Osteoblast (primary cell): ENCODE measurements around the gene CSTB. TPM values are rescaled to one million over a fixed set of nuclear protein-coding genes. Genes with fewer than 3 reads are reported as not detected.

ENCODE experiments used
- DNase-seq: peaks from one replicate; pipeline ENCODE4 v3.0.0; 2011; ENCODE audit warnings: low spot score, mixed read lengths; ENCODE audit not compliant: insufficient read length; ENCODE audit errors: missing footprints
- H2AFZ ChIP-seq: 2 replicates; pipeline ENCODE4 v1.6.0; 2011; ENCODE audit warnings: mild to moderate bottlenecking, low read length
- H3K27ac ChIP-seq: 2 replicates; pipeline ENCODE4 v1.5.1; 2011; ENCODE audit warnings: mild to moderate bottlenecking, low read depth, low read length, moderate library complexity
- H3K27me3 ChIP-seq: 2 replicates; pipeline ENCODE4 v1.6.0; 2012; ENCODE audit warnings: mild to moderate bottlenecking, control low read depth, inconsistent platforms, low read length, moderate library complexity; ENCODE audit not compliant: insufficient read depth
- H3K36me3 ChIP-seq: 2 replicates; pipeline ENCODE4 v1.5.1; 2011; ENCODE audit warnings: mild to moderate bottlenecking, low read length, control low read depth, moderate library complexity; ENCODE audit not compliant: insufficient read depth
- H3K4me1 ChIP-seq: 2 replicates; pipeline ENCODE4 v1.5.1; 2011; ENCODE audit warnings: mild to moderate bottlenecking, low read length, control low read depth, moderate library complexity; ENCODE audit not compliant: insufficient read depth
- H3K4me2 ChIP-seq: 2 replicates; pipeline ENCODE4 v1.6.0; 2011; ENCODE audit warnings: mild to moderate bottlenecking, low read length; ENCODE audit not compliant: insufficient read depth
- H3K4me3 ChIP-seq: fragments of 200-600 bp; sonication (generic); 3 replicates; pipeline ENCODE4 v1.5.1; 2012; ENCODE audit warnings: mild to moderate bottlenecking, low read length, inconsistent platforms; ENCODE audit not compliant: insufficient read depth
- H3K79me2 ChIP-seq: 2 replicates; pipeline ENCODE4 v1.6.0; 2012; ENCODE audit warnings: mild to moderate bottlenecking, low read length, control low read depth, inconsistent platforms; ENCODE audit not compliant: insufficient read depth
- H3K9me3 ChIP-seq: 2 replicates; pipeline ENCODE4 v1.5.1; 2011; ENCODE audit warnings: low read depth, low read length, control low read depth
- H4K20me1 ChIP-seq: 2 replicates; pipeline ENCODE4 v1.6.0; 2012; ENCODE audit warnings: mild to moderate bottlenecking, low read length, control low read depth; ENCODE audit not compliant: insufficient read depth
- total RNA-seq: library from RNA; depleted of rRNA; stranded (reverse); fragments of >200 nt; gene quantifications from 2 replicates; pipeline ENCODE4 v1.2.3, GENCODE V29; 2012
- TF ChIP-seq, protein P1 (sequence below): IDR thresholded peaks from 2 replicates; pipeline ENCODE4 v1.5.1; 2011; ENCODE audit warnings: mild to moderate bottlenecking, low read depth, low read length, moderate library complexity; ENCODE audit errors: extremely low read depth

The CSTB gene
- total RNA-seq, 1 donor, result 14.8 TPM

DNA sequence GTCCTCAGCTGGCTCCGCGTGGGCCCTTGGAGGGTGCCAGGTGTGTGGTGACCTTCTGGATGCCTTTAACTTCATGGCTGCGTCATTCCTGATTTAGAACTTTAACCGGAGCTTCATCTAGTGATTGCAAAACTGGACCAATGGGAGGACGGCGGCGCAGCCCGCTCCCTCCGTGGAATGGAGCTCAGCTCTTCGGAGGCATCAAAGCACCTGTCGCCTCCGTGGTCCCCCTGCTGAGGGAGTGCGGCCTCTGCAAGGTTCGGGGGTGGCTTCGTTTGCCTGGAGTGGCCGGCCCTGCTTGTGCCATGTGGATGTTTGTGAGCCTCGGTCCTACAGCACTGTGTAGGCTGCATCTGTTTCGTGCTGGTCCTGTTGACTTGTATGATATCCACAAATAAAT lies 14.2 kb downstream of the CSTB start:
- Histone ChIP-seq H3K4me3 (no peak overlapping the region), H3K27me3 (no peaks in the 10 kb centered on the region), H4K20me1 (peaks cover 3% of the 10 kb centered on the region), H3K36me3 (peaks cover 44% of the 10 kb centered on the region), H3K4me1 (peaks cover 16% of the 10 kb centered on the region), H3K79me2 (no peaks in the 10 kb centered on the region), H2AFZ (no peak overlapping the region), H3K4me2 (no peak overlapping the region), H3K27ac (no peak overlapping the region), H3K9me3 (no peaks in the 10 kb centered on the region)
- TF ChIP-seq, protein P1, sequence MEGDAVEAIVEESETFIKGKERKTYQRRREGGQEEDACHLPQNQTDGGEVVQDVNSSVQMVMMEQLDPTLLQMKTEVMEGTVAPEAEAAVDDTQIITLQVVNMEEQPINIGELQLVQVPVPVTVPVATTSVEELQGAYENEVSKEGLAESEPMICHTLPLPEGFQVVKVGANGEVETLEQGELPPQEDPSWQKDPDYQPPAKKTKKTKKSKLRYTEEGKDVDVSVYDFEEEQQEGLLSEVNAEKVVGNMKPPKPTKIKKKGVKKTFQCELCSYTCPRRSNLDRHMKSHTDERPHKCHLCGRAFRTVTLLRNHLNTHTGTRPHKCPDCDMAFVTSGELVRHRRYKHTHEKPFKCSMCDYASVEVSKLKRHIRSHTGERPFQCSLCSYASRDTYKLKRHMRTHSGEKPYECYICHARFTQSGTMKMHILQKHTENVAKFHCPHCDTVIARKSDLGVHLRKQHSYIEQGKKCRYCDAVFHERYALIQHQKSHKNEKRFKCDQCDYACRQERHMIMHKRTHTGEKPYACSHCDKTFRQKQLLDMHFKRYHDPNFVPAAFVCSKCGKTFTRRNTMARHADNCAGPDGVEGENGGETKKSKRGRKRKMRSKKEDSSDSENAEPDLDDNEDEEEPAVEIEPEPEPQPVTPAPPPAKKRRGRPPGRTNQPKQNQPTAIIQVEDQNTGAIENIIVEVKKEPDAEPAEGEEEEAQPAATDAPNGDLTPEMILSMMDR, result no peak
- no peak for DNase-seq

DNA sequence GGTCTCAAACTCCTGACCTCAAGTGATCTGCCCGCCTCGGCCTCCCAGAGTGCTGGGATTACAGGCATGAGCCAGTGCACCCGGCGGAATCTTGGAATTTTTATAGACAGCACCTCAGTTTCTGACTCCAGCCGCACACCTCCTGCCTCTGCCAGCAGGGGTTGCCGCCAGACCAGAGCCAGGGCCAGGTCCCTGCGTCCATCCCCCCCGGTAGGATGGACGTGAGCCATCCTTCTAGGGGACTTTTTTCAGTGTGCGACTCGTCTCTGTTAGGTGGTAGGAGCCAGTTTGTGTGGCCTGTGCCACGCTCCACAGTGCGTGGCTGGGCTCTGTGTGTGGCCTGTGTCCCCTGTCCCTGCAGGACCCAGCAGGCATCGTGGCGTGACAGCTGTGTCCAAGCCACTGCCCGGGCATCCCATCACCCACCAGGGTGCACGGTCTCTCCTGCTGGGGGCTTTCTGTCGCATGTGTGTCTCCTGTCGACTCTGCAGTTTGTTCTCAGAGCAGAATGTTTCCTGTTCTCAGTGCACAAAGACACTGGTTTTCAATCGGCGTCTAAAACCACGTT lies 15.6 kb downstream of the CSTB start:
- Histone ChIP-seq H3K79me2 (peaks cover 2% of the 10 kb centered on the region), H3K4me3 (no peak overlapping the region), H3K27me3 (no peaks in the 10 kb centered on the region), H2AFZ (no peak overlapping the region), H3K4me1 (peaks cover 16% of the 10 kb centered on the region), H3K36me3 (peaks cover 58% of the 10 kb centered on the region), H3K27ac (no peak overlapping the region), H3K4me2 (no peak overlapping the region), H3K9me3 (no peaks in the 10 kb centered on the region), H4K20me1 (peaks cover 4% of the 10 kb centered on the region)
- DNase-seq, result no peak
- TF ChIP-seq, protein P1, result no peak

DNA sequence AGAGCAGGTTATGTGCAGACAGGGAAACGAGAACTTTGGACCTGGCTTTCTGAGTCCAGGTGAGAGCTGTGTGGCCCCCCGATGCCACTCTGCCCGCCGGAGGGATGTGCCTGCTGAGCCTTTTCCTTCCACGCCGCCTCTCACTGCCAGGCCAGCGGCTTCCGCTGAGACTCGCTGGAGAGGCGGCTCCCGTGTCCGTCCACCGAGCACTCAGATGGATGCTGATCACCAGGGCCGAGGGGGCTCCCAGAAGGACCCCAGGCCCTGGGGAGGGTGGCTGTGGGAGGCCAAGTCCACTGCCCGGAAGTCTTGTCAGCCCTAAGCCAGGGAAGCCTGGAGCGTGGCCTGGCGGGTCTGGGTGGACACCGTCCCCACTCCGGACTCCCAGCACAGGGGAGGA lies 16.5 kb downstream of the CSTB start:
- H3K36me3 ChIP-seq, result peaks cover 65% of the 10 kb centered on the region
- H3K27ac ChIP-seq, result no peak overlapping the region
- no peak overlapping the region for H3K4me2 ChIP-seq
- H3K9me3 ChIP-seq, result no peaks in the 10 kb centered on the region
- H3K79me2 ChIP-seq, result peaks cover 5% of the 10 kb centered on the region
- TF ChIP-seq, protein P1, result no peak
- H2AFZ ChIP-seq, result no peak overlapping the region
- no peaks in the 10 kb centered on the region for H3K27me3 ChIP-seq
- no peak overlapping the region for H3K4me3 ChIP-seq
- H4K20me1 ChIP-seq, result peaks cover 8% of the 10 kb centered on the region
- H3K4me1 ChIP-seq, result peaks cover 14% of the 10 kb centered on the region
- no peak for DNase-seq

DNA sequence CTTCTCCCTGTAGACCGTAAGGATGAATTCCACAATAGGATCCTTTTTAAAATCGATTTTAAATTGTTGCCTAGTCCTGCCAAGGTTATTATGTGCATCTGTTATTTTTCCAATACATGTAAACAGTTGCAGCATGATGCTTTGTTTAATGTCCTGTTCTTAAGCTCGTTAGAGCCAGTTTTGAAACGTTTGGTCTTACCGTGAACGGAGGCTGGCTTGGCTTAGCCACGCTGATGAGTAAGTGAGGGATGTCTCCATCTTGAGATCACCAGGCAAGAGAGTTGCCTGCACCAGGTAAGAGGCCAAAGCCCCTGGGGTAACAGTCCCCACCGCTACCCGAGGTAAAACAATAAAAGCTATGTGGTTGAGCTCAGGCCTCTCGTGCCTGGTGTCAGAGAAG lies 17.3 kb downstream of the CSTB start:
- no peaks in the 10 kb centered on the region for H3K27me3 ChIP-seq
- H3K4me3 ChIP-seq, result no peak overlapping the region
- TF ChIP-seq, protein P1, result no peak
- no peaks in the 10 kb centered on the region for H3K9me3 ChIP-seq
- peaks cover 5% of the 10 kb centered on the region for H3K79me2 ChIP-seq
- H3K4me2 ChIP-seq, result no peak overlapping the region
- peak overlapping the region; percentile 62 for H3K27ac ChIP-seq
- peaks cover 73% of the 10 kb centered on the region for H3K36me3 ChIP-seq
- peaks cover 8% of the 10 kb centered on the region for H4K20me1 ChIP-seq
- no peak for DNase-seq
- peaks cover 10% of the 10 kb centered on the region for H3K4me1 ChIP-seq
- H2AFZ ChIP-seq, result no peak overlapping the region
